Measurements from ENCODE around the gene ZIC1. TPM values are rescaled to one million over a fixed set of nuclear protein-coding genes. Genes with fewer than 3 reads are reported as not detected.

Gene ZIC1
- total RNA-seq, 2 experiments from 2014 or later: not detected

GRCh38 chr3:147384210-147385058 lies 24.7 kb upstream of the ZIC1 start:
- H3K4me3 Mint-ChIP-seq: no peak overlapping the region
- ChIA-PET POLR2A (no interaction called here), CTCF (no interaction called here)
- DNase-seq: peak; percentile 27
- peaks cover 4% of the 10 kb centered on the region for H3K9me3 Mint-ChIP-seq
- ATAC-seq: no peak
- peaks cover 82% of the 10 kb centered on the region for H3K27me3 Mint-ChIP-seq
- intact Hi-C loops (cut with micrococcal nuclease): loop anchor here (5.0 kb wide), 2 partner anchors 38 to 153 kb away; no protein-coding TSS in a partner anchor
- H3K36me3 Mint-ChIP-seq (ENCODE audit: low read depth): peaks cover 4% of the 10 kb centered on the region
- H3K4me1 Mint-ChIP-seq (ENCODE audit: low read depth): no peaks in the 10 kb centered on the region
- TF ChIP-seq CTCF (IDR thresholded peaks at IDR 0.05): no peak
- H3K27ac Mint-ChIP-seq: no peak overlapping the region

GRCh38 chr3:147385059-147386012 lies 23.8 kb upstream of the ZIC1 start:
- H3K4me3 Mint-ChIP-seq: no peak overlapping the region
- ChIA-PET CTCF (no interaction called here), POLR2A (no interaction called here)
- intact Hi-C loops (cut with micrococcal nuclease): loop anchor here (5.0 kb wide), 2 partner anchors 37 to 152 kb away; no protein-coding TSS in a partner anchor
- H3K9me3 Mint-ChIP-seq: peaks cover 4% of the 10 kb centered on the region
- H3K4me1 Mint-ChIP-seq (ENCODE audit: low read depth): no peaks in the 10 kb centered on the region
- DNase-seq: no peak
- H3K27ac Mint-ChIP-seq: no peak overlapping the region
- H3K27me3 Mint-ChIP-seq: peaks cover 82% of the 10 kb centered on the region
- ATAC-seq: no peak
- peaks cover 4% of the 10 kb centered on the region for H3K36me3 Mint-ChIP-seq (ENCODE audit: low read depth)
- no peak for TF ChIP-seq CTCF (IDR thresholded peaks at IDR 0.05)

GRCh38 chr3:147387291-147387884 lies 21.8 kb upstream of the ZIC1 start:
- POLR2A ChIA-PET: no interaction called here
- Mint-ChIP-seq H3K36me3 (ENCODE audit: low read depth) (peaks cover 5% of the 10 kb centered on the region), H3K4me1 (ENCODE audit: low read depth) (no peaks in the 10 kb centered on the region), H3K9me3 (peaks cover 6% of the 10 kb centered on the region), H3K4me3 (no peak overlapping the region), H3K27ac (no peak overlapping the region), H3K27me3 (peaks cover 86% of the 10 kb centered on the region)
- CTCF ChIA-PET: no interaction called here
- no peak for TF ChIP-seq CTCF (IDR thresholded peaks at IDR 0.05)
- ATAC-seq (no peak), DNase-seq (no peak)
- intact Hi-C loops (cut with micrococcal nuclease): loop anchor here (5.0 kb wide), 2 partner anchors 35 to 150 kb away; no protein-coding TSS in a partner anchor

- H3K4me3 Mint-ChIP-seq: no peak overlapping the region
- H3K9me3 Mint-ChIP-seq: peaks cover 6% of the 10 kb centered on the region
- ATAC-seq: no peak
- no peaks in the 10 kb centered on the region for H3K4me1 Mint-ChIP-seq (ENCODE audit: low read depth)
- ChIA-PET POLR2A (no interaction called here), CTCF (no interaction called here)
- TF ChIP-seq CTCF (IDR thresholded peaks at IDR 0.05): no peak
- H3K36me3 Mint-ChIP-seq (ENCODE audit: low read depth): peaks cover 7% of the 10 kb centered on the region
- no peak overlapping the region for H3K27ac Mint-ChIP-seq
- no peak for DNase-seq
- peaks cover 87% of the 10 kb centered on the region for H3K27me3 Mint-ChIP-seq
- intact Hi-C loops (cut with micrococcal nuclease): loop anchor here (5.0 kb wide), 2 partner anchors 34 to 149 kb away; no protein-coding TSS in a partner anchor
Measured at GRCh38 chr3:147387885-147388699, 21.1 kb upstream of the ZIC1 start.
